GM12878 (cell line): ENCODE data around the gene GRM5.

Source experiments
- CBFB ChIP-seq: IDR thresholded peaks from 2 replicates; pipeline ENCODE4 v1.6.1; 2016; ENCODE audit warnings: antibody characterized with exemption, low read depth
- CTCF ChIP-seq, 3 experiments: IDR thresholded peaks in 2 of 3; conservative IDR thresholded peaks in 1 of 3; 2 replicates each; pipeline ENCODE4 v1.5.1; 2011; ENCODE audit warnings: low read depth in 3 of 3, low read length in 3 of 3, mild to moderate bottlenecking in 3 of 3, control low read depth in 2 of 3, moderate library complexity in 2 of 3, inconsistent platforms in 1 of 3, mixed read lengths in 1 of 3; ENCODE audit not compliant: control insufficient read depth in 2 of 3, insufficient read depth in 1 of 3; ENCODE audit errors: extremely low read depth in 1 of 3
- EGR1 ChIP-seq, 2 experiments: IDR thresholded peaks; 1 replicate in 1 of 2; 2 replicates in 1 of 2; pipeline ENCODE4 v1.6.1; 2011 to 2012; ENCODE audit warnings: low read depth in 2 of 2, low read length in 2 of 2, borderline replicate concordance in 1 of 2, mild to moderate bottlenecking in 1 of 2, moderate library complexity in 1 of 2
- HDAC2 ChIP-seq: fragments of 200-600 bp; sonication (generic); IDR thresholded peaks from 2 replicates; pipeline ENCODE4 v1.6.1; 2017
- POLR2A ChIP-seq: IDR thresholded peaks from 2 replicates; pipeline ENCODE4 v1.6.1; 2011; ENCODE audit warnings: low read depth, mild to moderate bottlenecking, low read length
- POU2F2 ChIP-seq: IDR thresholded peaks from 3 replicates; pipeline ENCODE4 v1.6.1; 2011; ENCODE audit warnings: low read depth, mild to moderate bottlenecking, low read length, borderline replicate concordance
- USF1 ChIP-seq: IDR thresholded peaks from 2 replicates; pipeline ENCODE4 v1.6.1; 2011; ENCODE audit warnings: borderline replicate concordance, low read depth, mild to moderate bottlenecking, moderate library complexity, mixed read lengths, low read length; ENCODE audit not compliant: insufficient read depth; ENCODE audit errors: extremely low read length

- TF ChIP-seq USF1 (no peak), POU2F2 (no peak), HDAC2 (no peak), CTCF (IDR thresholded peaks at IDR 0.05 in 2 of 3, conservative IDR thresholded peaks at IDR 0.05 in 1 of 3; ENCODE audit: control insufficient read depth in 2 of 3, extremely low read depth in 1 of 3, insufficient read depth in 1 of 3, low read depth in 3 of 3, low read length in 3 of 3) (no peak), CBFB (no peak), EGR1 (IDR thresholded peaks at IDR 0.05; ENCODE audit: borderline replicate concordance in 1 of 2, low read depth in 2 of 2, low read length in 2 of 2) (no peak), POLR2A (no peak)
Measured at GRCh38 chr11:88632163-88632562, 433.6 kb downstream of the GRM5 start.
